H9 (cell line): ENCODE results near the gene LIN7A. TPM values are rescaled to one million over a fixed set of nuclear protein-coding genes. Genes with fewer than 3 reads are reported as not detected.

Experiments
- DNase-seq: peaks from one replicate; pipeline ENCODE4 v3.0.0-alpha.2; 2017
- H2AFZ ChIP-seq: one replicate; pipeline ENCODE4 v1.6.1; 2013; ENCODE audit warnings: mild to moderate bottlenecking, low read length, control low read depth, moderate library complexity
- H2AK5ac ChIP-seq: 2 replicates; pipeline ENCODE4 v1.6.1; 2013; ENCODE audit warnings: low read length, control low read depth, mixed read lengths; ENCODE audit not compliant: insufficient read length
- H2BK120ac ChIP-seq: one replicate; pipeline ENCODE4 v1.6.1; 2013; ENCODE audit warnings: low read depth, mild to moderate bottlenecking, low read length, control low read depth, inconsistent platforms; ENCODE audit not compliant: poor library complexity, severe bottlenecking
- H2BK12ac ChIP-seq: 2 replicates; pipeline ENCODE4 v1.6.1; 2013; ENCODE audit warnings: low read length, control low read depth, mixed read lengths, low read depth; ENCODE audit not compliant: insufficient read length
- H2BK15ac ChIP-seq: 2 replicates; pipeline ENCODE4 v1.6.1; 2013; ENCODE audit warnings: low read depth, low read length, control low read depth
- H2BK20ac ChIP-seq: one replicate; pipeline ENCODE4 v1.6.1; 2013; ENCODE audit warnings: low read depth, mild to moderate bottlenecking, low read length, control low read depth, inconsistent platforms; ENCODE audit not compliant: poor library complexity, severe bottlenecking
- H2BK5ac ChIP-seq: 2 replicates; pipeline ENCODE4 v1.6.1; 2013; ENCODE audit warnings: low read length, control low read depth, mixed read lengths; ENCODE audit not compliant: insufficient read length
- H3K14ac ChIP-seq: 2 replicates; pipeline ENCODE4 v1.6.1; 2013; ENCODE audit warnings: low read length, control low read depth; ENCODE audit not compliant: insufficient read depth
- H3K18ac ChIP-seq: 2 replicates; pipeline ENCODE4 v1.6.1; 2013; ENCODE audit warnings: low read depth, mild to moderate bottlenecking, mixed read lengths, low read length, control low read depth; ENCODE audit not compliant: insufficient read length
- H3K23ac ChIP-seq: 2 replicates; pipeline ENCODE4 v1.6.1; 2013; ENCODE audit warnings: low read length, control low read depth, mixed read lengths, low read depth; ENCODE audit not compliant: insufficient read length
- H3K23me2 ChIP-seq: 2 replicates; pipeline ENCODE4 v1.6.1; 2013; ENCODE audit warnings: low read depth, mild to moderate bottlenecking, mixed read lengths, low read length, control low read depth; ENCODE audit not compliant: insufficient read length, poor library complexity, severe bottlenecking
- H3K27ac ChIP-seq: 2 replicates; pipeline ENCODE4 v1.5.1; 2013; ENCODE audit warnings: low read length, control low read depth, mixed read lengths, low read depth; ENCODE audit not compliant: insufficient read length
- H3K27me3 ChIP-seq: 2 replicates; pipeline ENCODE4 v1.6.1; 2013; ENCODE audit warnings: low read length, control low read depth, inconsistent platforms; ENCODE audit not compliant: insufficient read depth
- H3K4ac ChIP-seq: 2 replicates; pipeline ENCODE4 v1.6.1; 2013; ENCODE audit warnings: low read depth, mild to moderate bottlenecking, control low read depth, inconsistent platforms, low read length, moderate library complexity
- H3K4me1 ChIP-seq: 2 replicates; pipeline ENCODE4 v1.6.1; 2013; ENCODE audit warnings: low read length, control low read depth, inconsistent platforms; ENCODE audit not compliant: insufficient read depth
- H3K4me2 ChIP-seq: 2 replicates; pipeline ENCODE4 v1.6.1; 2013; ENCODE audit warnings: low read length, control low read depth, mixed read lengths; ENCODE audit not compliant: insufficient read length, insufficient read depth
- H3K56ac ChIP-seq: 2 replicates; pipeline ENCODE4 v1.6.1; 2013; ENCODE audit warnings: low read depth, mild to moderate bottlenecking, mixed read lengths, low read length, control low read depth; ENCODE audit not compliant: insufficient read length
- H3K79me1 ChIP-seq: 2 replicates; pipeline ENCODE4 v1.6.1; 2013; ENCODE audit warnings: low read depth, mild to moderate bottlenecking, moderate library complexity, low read length, control low read depth, inconsistent platforms; ENCODE audit not compliant: insufficient read depth, poor library complexity, severe bottlenecking
- H3K79me2 ChIP-seq: 2 replicates; pipeline ENCODE4 v1.6.1; 2013; ENCODE audit warnings: low read length, control low read depth, inconsistent platforms; ENCODE audit not compliant: insufficient read depth
- H3K9ac ChIP-seq: 2 replicates; pipeline ENCODE4 v1.6.1; 2013; ENCODE audit warnings: low read length, control low read depth, mixed read lengths; ENCODE audit not compliant: insufficient read length; ENCODE audit errors: extremely low read depth
- H3K9me3 ChIP-seq: one replicate; pipeline ENCODE4 v1.6.1; 2013; ENCODE audit warnings: low read depth, low read length, inconsistent platforms; ENCODE audit not compliant: control insufficient read depth
- H3T11ph ChIP-seq: one replicate; pipeline ENCODE4 v1.6.1; 2013; ENCODE audit warnings: mild to moderate bottlenecking, low read length, control low read depth, inconsistent platforms
- H4K20me1 ChIP-seq: one replicate; pipeline ENCODE4 v1.6.1; 2013; ENCODE audit not compliant: control insufficient read depth, insufficient read length, insufficient read depth
- H4K5ac ChIP-seq: 2 replicates; pipeline ENCODE4 v1.6.1; 2013; ENCODE audit warnings: low read depth, mild to moderate bottlenecking, mixed read lengths, low read length, control low read depth; ENCODE audit not compliant: insufficient read length
- H4K8ac ChIP-seq: replicated peaks from 2 replicates; pipeline ENCODE4 v1.6.1; 2013; ENCODE audit warnings: low read length, control low read depth, mixed read lengths, low read depth; ENCODE audit not compliant: insufficient read length
- H4K91ac ChIP-seq: 2 replicates; pipeline ENCODE4 v1.6.1; 2013; ENCODE audit warnings: low read depth, mild to moderate bottlenecking, moderate library complexity, mixed read lengths, low read length, control low read depth; ENCODE audit not compliant: insufficient read length
- H3K27ac Mint-ChIP-seq, 3 experiments: 2 replicates in 2 of 3; 3 replicates in 1 of 3; pipeline ENCODE4 v1.8.0; 2020 to 2021; ENCODE audit warnings: mixed read lengths in 3 of 3, mild to moderate bottlenecking in 1 of 3, moderate library complexity in 1 of 3
- H3K27me3 Mint-ChIP-seq: 2 replicates; pipeline ENCODE4 v1.8.0; 2021; ENCODE audit warnings: low read depth, mild to moderate bottlenecking, moderate library complexity, mixed read lengths
- H3K36me3 Mint-ChIP-seq, 3 experiments: 2 replicates in 2 of 3; 3 replicates in 1 of 3; pipeline ENCODE4 v1.8.0; 2020 to 2021; ENCODE audit warnings: low read depth in 3 of 3, mixed read lengths in 3 of 3; ENCODE audit not compliant: insufficient read depth in 1 of 3
- H3K4me1 Mint-ChIP-seq, 2 experiments: 2 replicates each; pipeline ENCODE4 v1.8.0; 2020; ENCODE audit warnings: mixed read lengths in 2 of 2
- H3K4me3 Mint-ChIP-seq, 2 experiments: 2 replicates in 1 of 2; 3 replicates in 1 of 2; pipeline ENCODE4 v1.8.0; 2020 to 2021; ENCODE audit warnings: mild to moderate bottlenecking in 2 of 2, mixed read lengths in 2 of 2, moderate library complexity in 1 of 2
- H3K9me3 Mint-ChIP-seq, 2 experiments: 2 replicates in 1 of 2; 3 replicates in 1 of 2; pipeline ENCODE4 v1.8.0; 2020; ENCODE audit warnings: mild to moderate bottlenecking in 2 of 2, mixed read lengths in 2 of 2, moderate library complexity in 1 of 2
- CTCF ChIP-seq: fragments of 200-600 bp; sonication (generic); conservative IDR thresholded peaks from 3 replicates; pipeline ENCODE4 v1.8.0; 2021; ENCODE audit warnings: antibody characterized with exemption, mild to moderate bottlenecking
- WGBS: extraction: QIAGEN DNeasy Blood & Tissue Kit; methylation state at CpG from one replicate; pipeline ENCODE4 v1.1.7; 2013; ENCODE audit warnings: missing lambda C conversion rate, low lambda C conversion rate, mixed read lengths; ENCODE audit not compliant: insufficient read length; ENCODE audit errors: extremely low coverage; 5-methylcytosine and 5-hydroxymethylcytosine counted together
- total RNA-seq: library from RNA; stranded (reverse); gene quantifications from 2 replicates; pipeline ENCODE4 v1.2.1, GENCODE V29; 2021

Gene LIN7A
- total RNA-seq, 1 experiment from 2014 or later = 18.3 TPM

GRCh38 chr12:80979816-80980215, 42.1 kb upstream of the LIN7A start:
- no peak overlapping the region for H3K4me2 ChIP-seq
- H3K56ac ChIP-seq = no peak overlapping the region
- TF ChIP-seq CTCF = no peak
- Mint-ChIP-seq H3K36me3 (no peaks in the 10 kb centered on the region), H3K27me3 (no peaks in the 10 kb centered on the region), H3K4me3 (no peak overlapping the region), H3K27ac (no peak overlapping the region), H3K4me1 (no peaks in the 10 kb centered on the region), H3K9me3 (no peaks in the 10 kb centered on the region)
- H2BK5ac ChIP-seq = no peak overlapping the region
- no peaks in the 10 kb centered on the region for H4K20me1 ChIP-seq
- H3K27ac ChIP-seq = no peak overlapping the region
- H2AFZ ChIP-seq = no peak overlapping the region
- no peak overlapping the region for H3K14ac ChIP-seq
- H2BK120ac ChIP-seq = no peak overlapping the region
- H3K18ac ChIP-seq = no peak overlapping the region
- H4K91ac ChIP-seq = no peak overlapping the region
- H2AK5ac ChIP-seq = no peak overlapping the region
- no peak overlapping the region for H2BK20ac ChIP-seq
- no peaks in the 10 kb centered on the region for H3K79me2 ChIP-seq
- no peak overlapping the region for H3T11ph ChIP-seq
- H3K9ac ChIP-seq = no peak overlapping the region
- H3K79me1 ChIP-seq = no peaks in the 10 kb centered on the region
- no CpG with 5 or more reads among the region's 6 CpGs for WGBS
- H3K4ac ChIP-seq = no peak overlapping the region
- H3K4me1 ChIP-seq = no peaks in the 10 kb centered on the region
- no peak for DNase-seq
- H2BK15ac ChIP-seq = no peak overlapping the region
- H4K8ac ChIP-seq = no peak overlapping the region
- no peaks in the 10 kb centered on the region for H3K27me3 ChIP-seq
- H3K23me2 ChIP-seq = no peaks in the 10 kb centered on the region
- no peak overlapping the region for H3K23ac ChIP-seq
- H4K5ac ChIP-seq = no peak overlapping the region
- H3K9me3 ChIP-seq = no peaks in the 10 kb centered on the region
- no peak overlapping the region for H2BK12ac ChIP-seq
